ENCODE results near the gene FBLIM1. TPM values are rescaled to one million over a fixed set of nuclear protein-coding genes. Genes with fewer than 3 reads are reported as not detected.

Gene FBLIM1
- total RNA-seq, 2 experiments from 2014 or later: 0.05 TPM; not detected in 1

DNA sequence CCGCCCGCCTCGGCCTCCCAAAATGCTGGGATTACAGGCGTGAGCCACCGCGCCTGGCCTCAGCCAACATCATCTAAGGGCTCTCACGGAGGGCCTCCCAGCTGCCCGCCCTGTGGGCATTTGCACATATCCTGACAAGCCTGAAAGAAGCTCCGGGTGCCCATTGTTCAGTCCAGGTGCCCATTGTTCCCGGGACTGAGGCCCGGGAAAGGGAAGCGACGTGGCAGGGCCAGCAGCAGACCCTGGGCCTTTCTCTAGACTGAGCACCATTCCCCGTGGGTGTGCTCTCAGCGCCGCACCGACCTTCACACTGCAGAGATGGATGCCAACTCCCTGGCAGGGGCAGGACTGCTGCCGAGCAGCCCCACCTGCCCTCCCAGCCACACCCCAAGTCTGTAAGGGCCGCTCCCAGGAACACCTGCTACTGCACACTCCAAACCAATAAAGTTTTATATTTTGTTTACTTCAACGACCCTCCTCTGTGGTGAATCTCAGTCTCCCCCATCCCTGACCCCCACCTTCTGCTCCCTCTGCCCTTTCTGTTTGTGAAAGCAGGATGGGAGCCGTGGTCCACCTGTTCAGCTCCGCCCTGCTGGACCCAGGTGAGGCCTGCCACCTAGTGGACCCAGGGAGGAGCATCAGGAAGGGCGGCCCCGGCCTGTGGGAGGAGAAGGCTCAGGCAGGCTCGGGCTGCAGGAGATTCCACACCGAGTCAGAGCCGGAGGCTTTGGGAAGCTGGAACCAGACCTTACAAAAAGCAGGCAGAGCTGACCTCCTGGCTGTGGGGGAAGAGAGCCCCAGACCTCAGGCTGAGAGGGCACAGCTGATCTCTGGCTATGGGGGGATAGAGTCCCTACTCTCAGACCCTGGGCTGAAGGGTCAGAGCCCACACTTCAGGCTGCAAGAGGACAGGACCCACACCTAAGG lies 17.4 kb upstream of the FBLIM1 start:
- H3K4me1 Mint-ChIP-seq (ENCODE audit: low read depth): peaks cover 5% of the 10 kb centered on the region
- no peaks in the 10 kb centered on the region for H3K9me3 Mint-ChIP-seq
- no peak overlapping the region for H3K4me3 Mint-ChIP-seq
- peak; percentile 85 for DNase-seq
- intact Hi-C loops (cut with micrococcal nuclease): loop anchor here (1.0 kb wide), 1 partner anchor 146 kb away; no protein-coding TSS in a partner anchor
- H3K36me3 Mint-ChIP-seq: no peaks in the 10 kb centered on the region
- no peak overlapping the region for H3K27ac Mint-ChIP-seq
- ChIA-PET POLR2A (no interaction called here), CTCF (interaction anchor here (0.6 to 1.6 kb wide), 14 partner anchors 8 to 872 kb away, joined by 3 to 9 read pairs (median 3); partner anchors contain the start of genes AGMAT and NBPF1)
- no peaks in the 10 kb centered on the region for H3K27me3 Mint-ChIP-seq

DNA sequence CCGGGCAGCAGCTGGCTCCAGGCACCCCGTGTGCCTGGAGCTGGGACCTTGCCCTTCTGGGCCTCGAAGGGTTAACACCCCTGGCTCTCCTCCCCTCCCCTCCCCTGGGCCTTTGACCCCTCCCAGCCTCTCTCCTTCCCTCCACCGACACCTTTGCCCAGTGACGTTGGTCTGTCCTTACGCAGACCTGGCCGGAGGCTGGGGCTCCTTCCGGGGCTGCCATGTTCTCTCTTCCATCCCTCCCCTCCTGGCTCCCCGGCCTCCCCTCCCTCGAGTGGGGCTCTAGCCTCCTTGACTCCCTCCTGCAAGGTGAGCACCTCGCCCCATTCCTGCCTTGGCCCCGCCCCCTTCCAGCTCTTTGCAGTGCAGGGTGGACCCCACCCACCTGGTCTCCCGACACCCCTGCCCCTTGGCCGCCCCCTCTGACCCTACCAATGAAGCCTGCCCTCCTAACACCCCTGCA lies 16.2 kb upstream of the FBLIM1 start, which contains the start of gene TMEM82:
TMEM82 (plus strand) TSS at position 161 of the 463 bp plus-strand sequence; CDS start at position 222, 61 bp downstream.
- intact Hi-C loops (cut with micrococcal nuclease): no loop called here
- H3K36me3 Mint-ChIP-seq: no peaks in the 10 kb centered on the region
- H3K27ac Mint-ChIP-seq: no peak within 1 kb of the TSS
- peaks cover 5% of the 10 kb centered on the region for H3K4me1 Mint-ChIP-seq (ENCODE audit: low read depth)
- no peaks in the 10 kb centered on the region for H3K9me3 Mint-ChIP-seq
- no peak within 1 kb of the TSS for H3K4me3 Mint-ChIP-seq
- H3K27me3 Mint-ChIP-seq: no peaks in the 10 kb centered on the region
- POLR2A ChIA-PET: no interaction called here
- no peak for DNase-seq
- CTCF ChIA-PET: no interaction called here

GRCh38 chr1:15744122-15744679 lies 14.4 kb upstream of the FBLIM1 start:
- DNase-seq: no peak
- Mint-ChIP-seq H3K4me1 (ENCODE audit: low read depth) (peaks cover 5% of the 10 kb centered on the region), H3K9me3 (no peaks in the 10 kb centered on the region), H3K27me3 (no peaks in the 10 kb centered on the region), H3K27ac (no peak overlapping the region), H3K36me3 (no peaks in the 10 kb centered on the region), H3K4me3 (no peak overlapping the region)
- ChIA-PET CTCF (interaction anchor here (0.6 kb wide), 1 partner anchor 1668 kb away, joined by 3 read pairs; no protein-coding TSS in a partner anchor), POLR2A (no interaction called here)
- intact Hi-C loops (cut with micrococcal nuclease): no loop called here

- no peak for DNase-seq
- CTCF ChIA-PET: no interaction called here
- intact Hi-C loops (cut with micrococcal nuclease): no loop called here
- H3K4me1 Mint-ChIP-seq (ENCODE audit: low read depth): no peaks in the 10 kb centered on the region
- POLR2A ChIA-PET: no interaction called here
- H3K36me3 Mint-ChIP-seq: no peaks in the 10 kb centered on the region
- H3K27ac Mint-ChIP-seq: no peak overlapping the region
- H3K4me3 Mint-ChIP-seq: no peak overlapping the region
- no peaks in the 10 kb centered on the region for H3K9me3 Mint-ChIP-seq
- H3K27me3 Mint-ChIP-seq: no peaks in the 10 kb centered on the region
Observed at GRCh38 chr1:15747378-15747777, 11.2 kb upstream of the FBLIM1 start.

- H3K27ac Mint-ChIP-seq: no peak overlapping the region
- CTCF ChIA-PET: no interaction called here
Observed at GRCh38 chr1:15748264-15748663, 10.3 kb upstream of the FBLIM1 start.

DNA sequence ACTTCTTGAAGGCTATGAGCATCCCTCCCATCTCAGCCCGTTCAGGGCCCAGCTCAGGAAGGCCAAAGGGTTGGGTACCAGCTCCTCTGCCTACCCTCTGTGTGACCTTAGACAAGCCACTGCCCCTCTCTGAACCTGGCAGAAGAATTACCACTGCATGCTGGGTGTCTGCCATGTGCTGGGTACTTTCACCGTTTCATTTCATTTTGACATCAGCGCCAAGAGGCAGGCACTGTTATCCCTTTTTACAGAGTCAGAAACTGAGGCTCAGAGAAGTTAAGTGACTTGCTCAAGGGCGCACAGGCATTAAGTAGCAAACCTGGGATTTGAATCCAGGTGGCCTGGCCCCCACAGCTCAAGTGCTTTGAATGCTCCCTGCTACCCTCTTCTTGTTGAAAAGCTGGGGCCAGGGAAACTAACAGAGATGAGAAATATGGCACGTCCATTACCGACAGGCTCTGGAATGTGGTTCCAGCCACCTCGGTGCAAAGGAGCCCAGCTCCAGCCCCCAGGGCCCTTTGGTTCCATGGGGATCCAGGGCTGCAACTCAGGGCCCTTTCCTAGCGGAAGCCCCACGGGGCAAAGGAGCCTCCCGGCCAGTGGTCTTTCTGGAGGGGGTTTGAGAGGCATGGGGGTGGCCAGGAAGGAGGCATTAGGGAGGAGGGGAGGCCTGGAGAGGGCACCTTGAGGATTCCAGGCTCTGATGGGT lies 9.8 kb upstream of the FBLIM1 start:
- H3K4me1 Mint-ChIP-seq (ENCODE audit: low read depth): no peaks in the 10 kb centered on the region
- no peak overlapping the region for H3K4me3 Mint-ChIP-seq
- no peaks in the 10 kb centered on the region for H3K36me3 Mint-ChIP-seq
- intact Hi-C loops (cut with micrococcal nuclease): no loop called here
- POLR2A ChIA-PET: no interaction called here
- no peak for DNase-seq
- no peaks in the 10 kb centered on the region for H3K9me3 Mint-ChIP-seq
- peaks cover 1% of the 10 kb centered on the region for H3K27me3 Mint-ChIP-seq
- H3K27ac Mint-ChIP-seq: no peak overlapping the region
- CTCF ChIA-PET: no interaction called here

More at GRCh38 chr1:15748264-15748663, 10.3 kb upstream of the FBLIM1 start:
- DNase-seq: no peak
- no peaks in the 10 kb centered on the region for H3K4me1 Mint-ChIP-seq (ENCODE audit: low read depth)
- H3K36me3 Mint-ChIP-seq: no peaks in the 10 kb centered on the region
- POLR2A ChIA-PET: no interaction called here
- H3K9me3 Mint-ChIP-seq: no peaks in the 10 kb centered on the region
- peaks cover 1% of the 10 kb centered on the region for H3K27me3 Mint-ChIP-seq
- intact Hi-C loops (cut with micrococcal nuclease): no loop called here
- no peak overlapping the region for H3K4me3 Mint-ChIP-seq

- POLR2A ChIA-PET: no interaction called here
- Mint-ChIP-seq H3K27me3 (peaks cover 1% of the 10 kb centered on the region), H3K36me3 (no peaks in the 10 kb centered on the region), H3K27ac (no peak overlapping the region), H3K9me3 (no peaks in the 10 kb centered on the region), H3K4me1 (ENCODE audit: low read depth) (no peaks in the 10 kb centered on the region), H3K4me3 (no peak overlapping the region)
- intact Hi-C loops (cut with micrococcal nuclease): no loop called here
- no peak for DNase-seq
- CTCF ChIA-PET: interaction anchor here (0.6 kb wide), 1 partner anchor 494 kb away, joined by 3 read pairs; no protein-coding TSS in a partner anchor
Observed at GRCh38 chr1:15749399-15750291, 8.9 kb upstream of the FBLIM1 start.

- peaks cover 6% of the 10 kb centered on the region for H3K27me3 Mint-ChIP-seq
- POLR2A ChIA-PET: no interaction called here
- H3K27ac Mint-ChIP-seq: no peak overlapping the region
Observed at GRCh38 chr1:15750924-15751323, 7.7 kb upstream of the FBLIM1 start.

GRCh38 chr1:15751717-15752116 lies 6.9 kb upstream of the FBLIM1 start:
- POLR2A ChIA-PET: no interaction called here
- Mint-ChIP-seq H3K36me3 (no peaks in the 10 kb centered on the region), H3K27ac (no peak overlapping the region), H3K27me3 (peaks cover 12% of the 10 kb centered on the region), H3K4me3 (no peak overlapping the region), H3K4me1 (ENCODE audit: low read depth) (peaks cover 6% of the 10 kb centered on the region), H3K9me3 (no peaks in the 10 kb centered on the region)
- intact Hi-C loops (cut with micrococcal nuclease): no loop called here
- CTCF ChIA-PET: no interaction called here
- no peak for DNase-seq

More at GRCh38 chr1:15750924-15751323, 7.7 kb upstream of the FBLIM1 start:
- intact Hi-C loops (cut with micrococcal nuclease): no loop called here
- CTCF ChIA-PET: no interaction called here
- Mint-ChIP-seq H3K9me3 (no peaks in the 10 kb centered on the region), H3K4me1 (ENCODE audit: low read depth) (no peaks in the 10 kb centered on the region), H3K36me3 (no peaks in the 10 kb centered on the region), H3K4me3 (no peak overlapping the region)
- DNase-seq: no peak

DNA sequence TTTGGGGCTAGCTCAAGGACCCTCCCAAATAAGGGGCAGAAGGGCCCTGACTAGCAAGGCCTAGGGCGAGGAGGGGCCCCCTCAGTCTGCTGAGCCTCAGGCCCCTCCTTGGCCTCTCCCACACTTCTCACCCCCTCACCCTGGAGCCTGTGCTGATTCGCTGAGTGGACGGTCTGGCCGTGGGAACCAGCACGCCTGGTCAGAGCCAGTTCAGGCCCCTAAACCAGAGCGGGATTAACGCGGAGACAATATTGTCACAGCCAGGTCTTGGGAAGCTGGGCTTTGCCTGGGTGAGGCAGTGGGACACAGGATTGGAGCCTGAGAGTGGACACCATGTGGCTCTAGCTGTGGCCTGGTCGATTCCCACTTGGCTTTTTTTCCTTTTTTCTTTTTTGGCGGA lies 4.8 kb upstream of the FBLIM1 start:
- POLR2A ChIA-PET: no interaction called here
- Mint-ChIP-seq H3K27ac (no peak overlapping the region), H3K4me1 (ENCODE audit: low read depth) (peaks cover 12% of the 10 kb centered on the region), H3K9me3 (no peaks in the 10 kb centered on the region), H3K36me3 (no peaks in the 10 kb centered on the region), H3K27me3 (peaks cover 21% of the 10 kb centered on the region), H3K4me3 (no peak overlapping the region)
- intact Hi-C loops (cut with micrococcal nuclease): no loop called here
- CTCF ChIA-PET: no interaction called here
- DNase-seq: no peak

DNA sequence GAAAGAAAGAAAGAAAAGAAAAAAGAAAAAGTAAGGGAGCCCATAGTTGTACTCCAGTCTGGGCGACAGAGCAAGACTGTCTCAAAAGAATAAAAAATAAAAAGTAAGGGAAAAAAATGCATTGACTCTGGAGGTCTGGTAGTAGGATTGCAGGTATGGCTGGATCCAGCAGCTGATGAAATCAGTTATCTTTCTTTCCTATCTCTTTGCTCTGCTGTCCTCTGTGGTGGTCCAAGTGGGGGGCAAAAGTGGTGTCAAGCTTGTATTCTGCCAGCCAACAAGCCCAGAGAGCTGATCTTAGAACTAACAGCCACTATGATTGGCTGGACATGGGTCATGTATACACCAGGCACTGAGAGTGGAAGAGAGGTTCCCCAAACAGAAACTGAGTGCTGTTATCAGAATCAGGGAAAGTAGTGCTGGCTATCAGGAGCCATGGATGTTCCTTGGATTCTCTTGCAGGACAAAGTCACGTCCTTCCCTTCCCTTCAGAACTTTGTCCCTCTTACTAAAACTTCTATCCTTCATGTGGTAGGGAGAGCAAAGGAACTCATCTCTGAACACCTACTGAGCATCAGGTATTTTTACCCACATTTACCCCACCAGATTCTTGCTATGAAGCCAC lies 3.5 kb upstream of the FBLIM1 start:
- Mint-ChIP-seq H3K36me3 (no peaks in the 10 kb centered on the region), H3K4me3 (no peak overlapping the region), H3K27ac (no peak overlapping the region), H3K27me3 (peaks cover 26% of the 10 kb centered on the region), H3K9me3 (no peaks in the 10 kb centered on the region), H3K4me1 (ENCODE audit: low read depth) (peaks cover 12% of the 10 kb centered on the region)
- ChIA-PET CTCF (interaction anchor here (1.1 kb wide), 1 partner anchor 253 kb away, joined by 3 read pairs; no protein-coding TSS in a partner anchor), POLR2A (no interaction called here)
- intact Hi-C loops (cut with micrococcal nuclease): no loop called here
- DNase-seq: no peak

Measured in activated CD4-positive, alpha-beta memory T cell treated with anti-CD3 and anti-CD28 coated beads for 36 hours (primary cell).